Daoy (cell line): ENCODE results near the gene MRPS27. TPM values are rescaled to one million over a fixed set of nuclear protein-coding genes. Genes with fewer than 3 reads are reported as not detected.
"Not testable (repeated sequence)": the region's sequence is repeated elsewhere in the genome, so short reads cannot be mapped to it uniquely, and the experiment has no call there.

Experiments
- DNase-seq: peaks from one replicate; pipeline ENCODE4 v3.0.0-alpha.2; 2015; ENCODE audit warnings: low read depth
- total RNA-seq: library from RNA; depleted of rRNA; stranded (reverse); fragments of >200 nt; shearing (Covaris generic); gene quantifications from 2 replicates; pipeline ENCODE4 v1.2.3, GENCODE V29; 2014

The MRPS27 gene
- total RNA-seq, 1 experiment from 2014 or later = 117 TPM

- DNase-seq = peak; percentile 17
Measured at GRCh38 chr5:72203251-72203845, 116.7 kb downstream of the MRPS27 start.

- DNase-seq = no peak
Measured at GRCh38 chr5:72202331-72202825, 117.7 kb downstream of the MRPS27 start.

GRCh38 chr5:72199681-72200080, 120.4 kb downstream of the MRPS27 start:
- DNase-seq = no peak

- no peak for DNase-seq
Measured at GRCh38 chr5:72197393-72197792, 122.6 kb downstream of the MRPS27 start.

GRCh38 chr5:72195581-72195980, 124.5 kb downstream of the MRPS27 start:
- no peak for DNase-seq

- no peak for DNase-seq
Measured at GRCh38 chr5:72194846-72195245, 125.2 kb downstream of the MRPS27 start.

GRCh38 chr5:72191404-72191803, 128.6 kb downstream of the MRPS27 start:
- DNase-seq = no peak

- no peak for DNase-seq
Measured at GRCh38 chr5:72189146-72189545, 130.9 kb downstream of the MRPS27 start.

- DNase-seq = no peak
Measured at GRCh38 chr5:72188166-72188565, 131.9 kb downstream of the MRPS27 start.

- DNase-seq = no peak
Measured at GRCh38 chr5:72187388-72188075, 132.5 kb downstream of the MRPS27 start.

GRCh38 chr5:72185496-72186329, 134.3 kb downstream of the MRPS27 start:
- DNase-seq = no peak

- no peak for DNase-seq
Measured at GRCh38 chr5:72184408-72184807, 135.6 kb downstream of the MRPS27 start.

- no peak for DNase-seq
Measured at GRCh38 chr5:72183101-72183520, 136.9 kb downstream of the MRPS27 start.

- no peak for DNase-seq
Measured at GRCh38 chr5:72182686-72183085, 137.4 kb downstream of the MRPS27 start.

- no peak for DNase-seq
Measured at GRCh38 chr5:72180925-72181324, 139.1 kb downstream of the MRPS27 start.

GRCh38 chr5:72179816-72180440, 140.1 kb downstream of the MRPS27 start:
- DNase-seq = peak; percentile 43

GRCh38 chr5:72179028-72179815, 140.8 kb downstream of the MRPS27 start:
- peak; percentile 93 for DNase-seq

- no peak for DNase-seq
Measured at GRCh38 chr5:72177538-72177937, 142.5 kb downstream of the MRPS27 start.

GRCh38 chr5:72172786-72173185, 147.3 kb downstream of the MRPS27 start:
- DNase-seq = no peak

- no peak for DNase-seq
Measured at GRCh38 chr5:72171667-72172066, 148.4 kb downstream of the MRPS27 start.

GRCh38 chr5:72171181-72171580, 148.9 kb downstream of the MRPS27 start:
- not testable (repeated sequence) for DNase-seq
